Suprapubic skin (tissue), 4 donors: ENCODE results near the gene LRIT2. TPM values are rescaled to one million over a fixed set of nuclear protein-coding genes. Genes with fewer than 3 reads are reported as not detected.

ENCODE experiments used
- total RNA-seq, 4 donors: library from RNA; depleted of rRNA; stranded (reverse); fragments of >200 nt; gene quantifications; one replicate each; pipeline ENCODE4 v1.1.0, GENCODE V29; 2016

The LRIT2 gene
- total RNA-seq, 4 donors from 2014 or later = not detected

Other genes starting within 250 kb of the LRIT2 start
- gene GHITM, start 86.0 kb downstream of the LRIT2 start, total RNA-seq = 100 to 1,000 TPM in 3 of 4 donors, 10 to 100 TPM in 1; 91.2 to 132 (median 125) TPM
- gene GPR15LG, start 51.7 kb downstream of the LRIT2 start, total RNA-seq = 10 to 100 TPM in 2 of 4 donors, 1 to 10 TPM in 2; 2.0 to 19.3 (median 8.6) TPM
- 100 to 1,000 TPM; 106 to 398 (median 143) TPM for gene CDHR1, start 31.0 kb downstream of the LRIT2 start, total RNA-seq
- not detected for gene LRIT1, start 16.0 kb upstream of the LRIT2 start, total RNA-seq
- gene RGR, start 19.5 kb upstream of the LRIT2 start, total RNA-seq = not detected
- gene CCSER2, start 103.0 kb upstream of the LRIT2 start, total RNA-seq = 10 to 100 TPM; 39.8 to 52.7 (median 47.9) TPM